ENCODE measurements around the gene THY1.

The THY1 gene

DNA sequence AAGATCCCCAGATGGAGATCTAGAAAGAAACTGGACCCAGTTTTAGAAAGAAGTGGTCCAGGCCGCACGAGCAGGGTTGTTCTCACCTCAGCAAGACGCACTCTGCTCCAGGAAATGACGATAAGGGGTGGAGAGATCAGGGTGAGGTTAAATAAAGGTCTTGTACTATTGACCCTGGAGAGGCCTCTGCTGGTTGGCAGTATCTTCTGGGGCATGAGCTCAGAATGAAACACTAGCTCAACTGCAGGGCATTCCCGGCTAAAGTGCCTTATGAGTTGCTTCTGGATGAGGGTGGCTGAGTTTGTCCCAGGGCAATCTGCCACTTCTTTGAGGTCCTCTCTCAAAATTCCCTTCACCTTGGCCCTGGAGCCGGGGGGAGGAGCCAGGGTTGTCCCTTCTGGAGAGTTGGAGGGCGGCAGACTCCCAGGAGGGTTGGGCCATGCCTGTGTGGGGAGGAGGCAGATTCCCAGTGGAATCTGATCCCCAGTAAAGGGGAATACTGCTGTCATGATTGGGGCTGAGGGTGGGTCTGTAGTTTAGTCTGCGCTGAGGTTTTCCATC is 52.4 kb downstream of the THY1 start:
- DNase-seq (ENCODE audit: low read depth in 2 of 2), result no peak

DNA sequence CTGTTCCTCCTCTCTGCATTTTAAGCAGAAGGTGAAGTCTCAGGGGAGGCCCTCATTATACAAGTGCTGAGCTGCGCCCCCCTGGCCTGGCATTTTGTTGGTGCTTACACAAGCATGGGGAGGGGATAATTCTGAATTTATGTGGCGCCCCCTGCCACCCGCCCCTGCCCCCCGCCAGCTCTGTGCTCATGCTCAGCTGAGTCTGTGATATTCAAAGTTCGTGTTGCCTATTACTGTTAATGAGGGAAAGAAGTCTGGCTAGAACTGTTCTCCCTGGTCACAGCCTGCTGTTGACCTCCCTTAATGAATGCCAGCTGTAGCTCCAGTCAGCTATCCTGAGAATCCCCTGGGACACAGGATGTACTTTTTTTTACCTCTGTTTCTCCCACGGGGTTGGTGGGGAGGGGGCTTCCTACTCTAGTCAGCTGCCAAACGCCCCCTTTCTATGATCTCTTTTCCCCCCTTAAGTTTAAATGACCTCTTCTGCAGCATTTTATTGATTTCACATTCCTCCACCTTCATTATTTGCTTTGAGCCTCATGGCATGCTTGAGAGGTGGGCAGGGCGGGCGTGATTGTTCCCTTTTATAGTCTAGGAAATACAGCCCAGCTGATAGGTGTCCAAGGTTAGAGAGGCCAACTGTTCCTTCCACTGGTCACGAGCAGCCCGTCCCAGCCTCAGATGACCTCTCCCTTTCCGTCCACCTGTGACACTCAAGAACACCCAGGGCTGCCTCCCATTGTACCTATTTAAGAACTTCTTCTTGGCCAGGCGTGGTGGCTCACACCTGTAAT is 53.6 kb downstream of the THY1 start:
- no peak for DNase-seq (ENCODE audit: low read depth in 2 of 2)

DNA sequence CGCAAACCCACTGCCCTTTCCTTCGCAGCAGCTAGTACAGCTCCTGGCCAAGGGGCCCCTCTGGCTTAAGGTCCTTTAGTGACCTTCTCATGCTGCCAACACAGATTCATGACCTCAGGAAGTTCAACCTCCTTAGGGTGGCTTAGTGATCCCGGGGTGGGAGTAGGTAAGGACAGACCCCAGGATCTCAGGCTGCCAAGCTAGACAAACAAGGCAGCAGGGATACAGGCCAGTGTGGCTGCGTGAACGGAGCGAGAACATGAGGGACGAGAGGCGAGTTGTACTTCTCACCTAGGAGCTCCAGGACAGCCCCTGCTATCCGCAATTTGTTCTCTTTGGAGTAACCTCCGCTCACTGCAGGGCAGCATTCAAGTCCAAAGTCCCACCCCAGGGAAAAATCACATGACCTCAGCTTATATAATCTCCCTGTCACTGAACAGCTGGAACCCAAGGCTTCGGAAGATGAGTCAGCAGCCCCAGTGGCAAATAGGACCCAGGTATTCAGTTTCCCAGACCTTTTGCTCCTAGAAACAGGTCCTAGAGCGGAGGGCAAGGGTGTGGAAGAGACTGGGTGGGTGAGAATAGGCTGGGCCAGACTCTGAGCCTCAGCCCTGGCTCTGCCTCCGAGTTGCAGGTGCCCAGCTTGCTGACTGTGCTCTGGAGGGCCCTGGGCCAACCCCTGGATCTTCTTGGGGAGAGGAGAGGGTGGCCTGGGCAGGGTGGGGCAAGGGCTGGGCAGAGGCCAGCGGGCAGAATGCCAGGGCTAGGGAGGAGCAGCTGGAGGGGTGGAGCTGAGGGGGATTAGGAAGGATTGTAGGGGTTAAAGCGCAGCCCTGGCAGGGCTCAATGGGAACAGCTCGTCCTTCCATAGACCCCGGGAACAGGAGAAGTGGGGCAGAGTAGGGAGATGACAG is 54.6 kb downstream of the THY1 start:
- DNase-seq (ENCODE audit: low read depth in 2 of 2), result no peak

DNA sequence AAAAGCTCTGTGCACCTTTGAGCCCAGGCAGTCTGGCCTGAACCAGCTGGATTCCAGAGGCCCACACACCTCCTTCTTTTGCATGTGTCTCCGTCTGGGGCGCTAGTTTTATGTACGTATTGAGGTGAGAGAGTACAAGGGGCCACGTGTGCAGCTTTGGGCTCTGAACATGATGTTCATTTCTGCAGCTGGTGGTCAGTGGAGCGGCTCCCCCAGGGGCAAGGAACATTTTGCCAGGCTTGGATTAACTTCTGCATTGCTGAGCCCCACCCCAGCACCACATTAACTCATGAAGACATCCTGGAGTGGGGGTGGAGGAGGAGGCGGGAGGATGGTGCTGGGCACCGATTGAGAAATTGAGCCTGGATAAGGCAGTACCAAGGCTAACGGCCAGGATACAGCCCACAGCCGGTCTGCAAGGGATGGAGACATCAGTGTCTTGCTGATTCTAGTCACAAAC is 55.3 kb downstream of the THY1 start:
- DNase-seq (ENCODE audit: low read depth in 2 of 2), result no peak

All from stimulated activated CD4-positive, alpha-beta T cell treated with anti-CD3 and anti-CD28 coated beads, Interleukin-12 subunit alpha, Interleukin-12 subunit beta, amount 100 ng/mL, for 24 hours (primary cell).